Mucosa of descending colon (tissue), 3 donors: Measurements from ENCODE around the gene FHIT. TPM values are rescaled to one million over a fixed set of nuclear protein-coding genes. Genes with fewer than 3 reads are reported as not detected.

ENCODE experiments used
- ATAC-seq: fragments of 200-7000 bp; cut with Tn5 transposase; one replicate; pipeline ENCODE4 v1.9.1; 2020; ENCODE audit warnings: mild to moderate bottlenecking, moderate library complexity
- DNase-seq, 3 donors: peaks; one replicate each; pipeline ENCODE4 v3.0.0-alpha.2; 2020
- H3K36me3 ChIP-seq: fragments of 200-600 bp; one replicate; pipeline ENCODE4 v1.8.0; 2021; ENCODE audit warnings: low read depth, mild to moderate bottlenecking
- H3K4me1 ChIP-seq: fragments of 200-600 bp; one replicate; pipeline ENCODE4 v1.8.0; 2021; ENCODE audit warnings: low read depth, mild to moderate bottlenecking
- H3K4me3 ChIP-seq: fragments of 200-600 bp; one replicate; pipeline ENCODE4 v1.8.0; 2021; ENCODE audit warnings: mild to moderate bottlenecking
- H3K9me3 ChIP-seq: fragments of 200-600 bp; one replicate; pipeline ENCODE4 v1.8.0; 2021; ENCODE audit warnings: mild to moderate bottlenecking
- intact Hi-C, 2 donors: fragments of 100-400 bp; cut with DNase I in 1 of 2; cut with micrococcal nuclease in 1 of 2; formaldehyde crosslinking; loops; one replicate each; pipeline versions ENCODE4 v1.11.0 to v1.11.1; 2022; cut with DNase I, micrococcal nuclease
- total RNA-seq, 3 donors: library from RNA; stranded (reverse); fragmentation: NEBNext Ultra II Directional in 2 of 3; extraction: Animal tissue kit (Norgen Biotek cat#: 25700) in 2 of 3; gene quantifications; one replicate each; pipeline versions ENCODE4 v1.2.1 to v1.2.4, GENCODE V29; 2021 to 2023
- TF ChIP-seq, protein P1 (sequence below): fragments of 200-600 bp; IDR thresholded peaks from one replicate; pipeline ENCODE4 v1.8.0; 2022; ENCODE audit warnings: antibody characterized with exemption, mild to moderate bottlenecking
- donor health status: DM: no; HTN: no; CAD: no; lungs with moderate emphysema.
- donor health status: DM: no; HTN: no; CAD: no.
- donor health status: DM: no; HTN: yes; CAD: no.

FHIT gene
- total RNA-seq, 3 donors from 2014 or later: 8.9 to 20.7 (median 18.6) TPM

DNA sequence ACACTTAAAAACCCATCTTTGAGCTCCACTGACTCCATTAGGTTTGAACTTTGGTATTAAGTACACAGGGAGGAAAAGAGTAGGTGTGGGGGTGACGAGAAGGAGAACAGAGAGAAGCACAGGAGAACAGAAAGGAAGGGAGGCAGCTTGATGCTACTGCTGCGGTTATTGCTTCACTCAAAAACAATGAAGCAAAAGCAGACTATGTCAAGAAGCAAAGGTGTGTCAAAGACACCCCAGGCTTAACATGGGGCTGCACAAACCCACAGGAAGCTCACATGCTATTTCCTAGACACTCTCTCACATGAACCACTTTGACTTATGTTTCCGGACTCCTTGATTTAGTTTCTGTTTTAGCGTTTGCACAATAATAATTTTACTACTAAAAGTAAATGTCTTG is 1240.5 kb downstream of the FHIT start:
- DNase-seq (peak in 1 of 3 donors; percentile 27), ATAC-seq (peak; percentile 87)
- TF ChIP-seq, protein P1, sequence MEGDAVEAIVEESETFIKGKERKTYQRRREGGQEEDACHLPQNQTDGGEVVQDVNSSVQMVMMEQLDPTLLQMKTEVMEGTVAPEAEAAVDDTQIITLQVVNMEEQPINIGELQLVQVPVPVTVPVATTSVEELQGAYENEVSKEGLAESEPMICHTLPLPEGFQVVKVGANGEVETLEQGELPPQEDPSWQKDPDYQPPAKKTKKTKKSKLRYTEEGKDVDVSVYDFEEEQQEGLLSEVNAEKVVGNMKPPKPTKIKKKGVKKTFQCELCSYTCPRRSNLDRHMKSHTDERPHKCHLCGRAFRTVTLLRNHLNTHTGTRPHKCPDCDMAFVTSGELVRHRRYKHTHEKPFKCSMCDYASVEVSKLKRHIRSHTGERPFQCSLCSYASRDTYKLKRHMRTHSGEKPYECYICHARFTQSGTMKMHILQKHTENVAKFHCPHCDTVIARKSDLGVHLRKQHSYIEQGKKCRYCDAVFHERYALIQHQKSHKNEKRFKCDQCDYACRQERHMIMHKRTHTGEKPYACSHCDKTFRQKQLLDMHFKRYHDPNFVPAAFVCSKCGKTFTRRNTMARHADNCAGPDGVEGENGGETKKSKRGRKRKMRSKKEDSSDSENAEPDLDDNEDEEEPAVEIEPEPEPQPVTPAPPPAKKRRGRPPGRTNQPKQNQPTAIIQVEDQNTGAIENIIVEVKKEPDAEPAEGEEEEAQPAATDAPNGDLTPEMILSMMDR: no peak
- intact Hi-C loops: no loop called here
- Histone ChIP-seq H3K9me3 (no peaks in the 10 kb centered on the region), H3K4me3 (no peak overlapping the region), H3K4me1 (no peaks in the 10 kb centered on the region), H3K36me3 (no peaks in the 10 kb centered on the region)

DNA sequence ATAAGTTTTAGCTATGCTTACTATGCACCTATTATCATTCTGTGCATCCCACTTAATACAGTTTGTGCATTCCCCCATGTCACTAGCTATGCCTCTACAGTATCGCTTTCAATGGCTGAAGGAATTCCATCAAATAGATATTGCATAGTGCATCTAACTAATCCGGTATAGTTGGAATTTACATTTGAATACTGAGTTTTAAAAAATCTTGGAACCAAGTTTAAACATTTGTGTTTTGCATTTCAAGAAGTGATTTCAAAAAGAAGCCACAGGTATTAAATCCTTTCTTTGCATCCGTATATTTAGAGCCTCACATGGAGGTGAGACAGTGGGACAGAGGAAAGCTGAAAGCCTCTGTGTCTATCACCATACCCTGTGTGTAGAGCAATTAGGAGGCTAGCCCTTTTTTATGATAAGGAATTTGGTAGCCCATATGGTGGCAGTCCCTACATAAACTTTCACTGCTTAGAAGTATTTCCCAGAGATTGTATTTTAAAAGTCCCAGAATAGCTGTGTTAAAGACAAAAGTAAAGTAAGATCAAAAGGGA is 1241.2 kb downstream of the FHIT start:
- ATAC-seq: no peak
- H3K36me3 ChIP-seq: no peaks in the 10 kb centered on the region

DNA sequence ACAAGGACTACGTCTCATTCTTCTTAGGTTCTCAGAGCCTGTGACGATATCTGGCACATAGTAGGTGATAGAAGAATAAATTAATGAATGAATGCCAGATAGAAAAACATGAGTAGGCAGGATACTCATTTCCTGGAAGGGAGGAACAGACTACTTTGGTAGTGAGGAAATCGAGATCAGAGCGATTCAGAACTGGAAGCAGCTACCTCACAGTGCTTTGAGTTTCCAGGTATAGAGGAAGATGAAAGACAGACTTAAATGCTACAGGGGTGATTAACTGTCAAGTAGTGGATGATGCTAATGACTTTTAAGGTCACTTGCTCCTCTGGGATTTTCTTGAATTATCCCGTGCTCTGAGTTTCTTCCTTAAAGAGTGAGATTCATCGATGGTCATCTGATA is 1249.9 kb downstream of the FHIT start:
- TF ChIP-seq, protein P1: no peak
- DNase-seq: no peak
- Histone ChIP-seq H3K36me3 (no peaks in the 10 kb centered on the region), H3K4me1 (no peaks in the 10 kb centered on the region), H3K4me3 (no peak overlapping the region), H3K9me3 (no peaks in the 10 kb centered on the region)
- intact Hi-C loops: no loop called here
- ATAC-seq: no peak

More for the DNA sequence above, 1241.2 kb downstream of the FHIT start:
- no peaks in the 10 kb centered on the region for H3K4me1 ChIP-seq
- no peak overlapping the region for H3K4me3 ChIP-seq
- TF ChIP-seq, protein P1: no peak
- intact Hi-C loops: no loop called here
- no peaks in the 10 kb centered on the region for H3K9me3 ChIP-seq
- no peak for DNase-seq

DNA sequence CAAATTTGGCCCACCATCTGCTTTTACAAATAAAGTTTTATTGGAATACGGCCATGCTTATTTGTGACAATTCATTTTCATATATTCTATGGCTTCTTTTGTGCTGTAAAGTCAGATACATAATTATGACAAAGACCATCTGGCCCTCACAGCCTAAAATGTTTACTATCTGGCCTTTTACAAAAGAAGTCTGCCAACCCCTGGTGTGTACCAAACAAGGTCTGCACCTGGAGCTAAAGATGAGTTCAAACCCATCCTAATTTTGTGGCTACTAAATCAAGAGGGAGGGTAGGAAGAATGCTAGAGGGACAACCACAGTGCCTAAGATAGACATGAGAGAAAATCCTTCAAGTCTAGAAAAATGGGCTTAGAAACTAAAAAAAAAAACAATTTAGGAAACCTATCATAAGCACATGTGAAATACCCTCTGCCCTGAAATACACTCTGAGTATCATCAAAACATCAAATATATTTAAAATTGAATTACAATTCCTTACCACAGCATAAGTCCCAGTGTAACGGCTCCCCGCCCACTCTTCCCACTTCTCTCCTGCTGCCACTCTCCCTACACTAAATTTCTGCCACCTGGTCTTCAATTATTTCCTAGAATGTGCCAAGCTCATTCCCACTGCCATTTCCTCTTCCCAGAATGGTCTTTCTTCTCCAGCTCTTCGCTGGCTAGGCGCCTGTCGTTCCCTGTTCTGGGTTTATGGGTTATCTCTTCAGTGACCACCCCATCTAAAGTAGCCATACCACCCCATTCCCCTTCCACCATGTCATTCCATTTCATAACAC is 1250.7 kb downstream of the FHIT start:
- no peak overlapping the region for H3K4me3 ChIP-seq
- no peaks in the 10 kb centered on the region for H3K9me3 ChIP-seq
- TF ChIP-seq, protein P1: no peak
- intact Hi-C loops: no loop called here
- no peaks in the 10 kb centered on the region for H3K36me3 ChIP-seq
- no peak for ATAC-seq
- no peak for DNase-seq
- H3K4me1 ChIP-seq: no peaks in the 10 kb centered on the region

DNA sequence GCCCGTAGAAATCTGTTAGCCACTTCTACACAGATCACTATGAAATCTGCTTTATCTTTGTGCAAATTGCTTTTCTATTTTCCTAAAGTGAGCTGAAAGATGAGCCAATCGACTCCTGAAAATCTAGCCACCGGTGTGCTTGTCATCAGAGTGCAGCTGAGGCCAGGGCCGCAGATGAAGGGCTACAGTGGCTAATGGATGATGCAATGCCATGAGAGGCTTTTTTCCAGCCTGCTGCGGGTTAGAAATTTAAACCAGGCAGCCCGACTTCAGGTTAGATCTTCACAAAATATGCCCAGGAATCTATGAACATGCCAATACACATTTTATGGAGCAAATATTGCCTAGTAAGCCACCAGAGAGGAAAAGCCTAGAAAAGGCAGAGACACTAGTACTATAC is 1253.2 kb downstream of the FHIT start:
- ATAC-seq (no peak), DNase-seq (no peak)
- intact Hi-C loops: no loop called here
- Histone ChIP-seq H3K9me3 (no peaks in the 10 kb centered on the region), H3K4me1 (no peaks in the 10 kb centered on the region), H3K4me3 (no peak overlapping the region), H3K36me3 (no peaks in the 10 kb centered on the region)
- TF ChIP-seq, protein P1: no peak
